H1 (cell line): ENCODE data around the gene TRAPPC12. TPM values are rescaled to one million over a fixed set of nuclear protein-coding genes. Genes with fewer than 3 reads are reported as not detected.

Source experiments
- BCL11A ChIP-seq, 2 experiments: IDR thresholded peaks; one replicate each; pipeline ENCODE4 v1.6.1; 2011; ENCODE audit warnings: low read depth in 2 of 2, low read length in 2 of 2, mild to moderate bottlenecking in 2 of 2
- CHD7 ChIP-seq: fragments of 300-600 bp; sonication (generic); IDR thresholded peaks from 2 replicates; pipeline ENCODE4 v1.7.1; 2012; ENCODE audit warnings: low read length, moderate library complexity, mild to moderate bottlenecking, inconsistent platforms; ENCODE audit not compliant: insufficient replicate concordance
- GABPA ChIP-seq: IDR thresholded peaks from 2 replicates; pipeline ENCODE4 v1.6.1; 2011; ENCODE audit warnings: mild to moderate bottlenecking, low read length, moderate library complexity, borderline replicate concordance; ENCODE audit not compliant: insufficient read depth
- RNF2 ChIP-seq: fragments of 200-900, 300-1000 bp; sonication (generic); IDR thresholded peaks from 2 replicates; pipeline ENCODE4 v1.7.1; 2016; ENCODE audit warnings: borderline replicate concordance, low read depth, mild to moderate bottlenecking, antibody characterized with exemption, low read length; ENCODE audit not compliant: poor library complexity, severe bottlenecking; ENCODE audit errors: missing control alignments
- SUZ12 ChIP-seq: fragments of 200-600 bp; sonication (generic); IDR thresholded peaks from 2 replicates; pipeline ENCODE4 v1.6.1; 2012; ENCODE audit warnings: mild to moderate bottlenecking, inconsistent platforms, low read length, moderate library complexity, mixed read lengths
- TAF7 ChIP-seq: optimal IDR thresholded peaks from 2 replicates; pipeline ENCODE3; 2011; ENCODE audit warnings: low read depth, mild to moderate bottlenecking, inconsistent platforms, low read length, moderate library complexity, borderline replicate concordance
- polyA plus RNA-seq, 7 experiments: library from polyadenylated mRNA; depleted of rRNA in 3 of 7; stranded (reverse) in 5 of 7; unstranded in 2 of 7; fragments of >200 nt in 5 of 7; fragments of 200-250 nt in 2 of 7; gene quantifications; 1 replicate in 5 of 7; 2 replicates in 1 of 7; 4 replicates in 1 of 7; pipeline versions ENCODE4 v1.2.1 to v1.2.3, GENCODE V29; 2011 to 2013; ENCODE audit warnings: missing spikeins in 2 of 7, mixed read lengths in 2 of 7
- total RNA-seq: library from RNA; stranded (reverse); fragmentation: NEBNext Ultra II Directional; extraction: Animal tissue kit (Norgen Biotek cat#: 25700); gene quantifications from 2 replicates; pipeline ENCODE4 v1.2.1, GENCODE V29; 2021

The TRAPPC12 gene
- total and polyA plus RNA-seq, 2 of the 8 experiments (the other 6 are each of a cell fraction or from before 2014, with no cell fraction given) = 35.0 to 67.3 TPM

GRCh38 chr2:3336844-3337243 lies 42.6 kb upstream of the TRAPPC12 start (continued):
- TF ChIP-seq CHD7 = no peak
- no peak for TF ChIP-seq TAF7
- TF ChIP-seq BCL11A (IDR thresholded peaks at IDR 0.05; ENCODE audit: low read depth in 2 of 2, low read length in 2 of 2) = no peak
- TF ChIP-seq RNF2 = no peak
- no peak for TF ChIP-seq SUZ12
- TF ChIP-seq GABPA = no peak
